ENCODE data around the gene TTC9B. TPM values are rescaled to one million over a fixed set of nuclear protein-coding genes. Genes with fewer than 3 reads are reported as not detected.
"Not testable (repeated sequence)": the region's sequence is repeated elsewhere in the genome, so short reads cannot be mapped to it uniquely, and the experiment has no call there.

TTC9B gene
- total RNA-seq, 2 experiments from 2014 or later = not detected

DNA sequence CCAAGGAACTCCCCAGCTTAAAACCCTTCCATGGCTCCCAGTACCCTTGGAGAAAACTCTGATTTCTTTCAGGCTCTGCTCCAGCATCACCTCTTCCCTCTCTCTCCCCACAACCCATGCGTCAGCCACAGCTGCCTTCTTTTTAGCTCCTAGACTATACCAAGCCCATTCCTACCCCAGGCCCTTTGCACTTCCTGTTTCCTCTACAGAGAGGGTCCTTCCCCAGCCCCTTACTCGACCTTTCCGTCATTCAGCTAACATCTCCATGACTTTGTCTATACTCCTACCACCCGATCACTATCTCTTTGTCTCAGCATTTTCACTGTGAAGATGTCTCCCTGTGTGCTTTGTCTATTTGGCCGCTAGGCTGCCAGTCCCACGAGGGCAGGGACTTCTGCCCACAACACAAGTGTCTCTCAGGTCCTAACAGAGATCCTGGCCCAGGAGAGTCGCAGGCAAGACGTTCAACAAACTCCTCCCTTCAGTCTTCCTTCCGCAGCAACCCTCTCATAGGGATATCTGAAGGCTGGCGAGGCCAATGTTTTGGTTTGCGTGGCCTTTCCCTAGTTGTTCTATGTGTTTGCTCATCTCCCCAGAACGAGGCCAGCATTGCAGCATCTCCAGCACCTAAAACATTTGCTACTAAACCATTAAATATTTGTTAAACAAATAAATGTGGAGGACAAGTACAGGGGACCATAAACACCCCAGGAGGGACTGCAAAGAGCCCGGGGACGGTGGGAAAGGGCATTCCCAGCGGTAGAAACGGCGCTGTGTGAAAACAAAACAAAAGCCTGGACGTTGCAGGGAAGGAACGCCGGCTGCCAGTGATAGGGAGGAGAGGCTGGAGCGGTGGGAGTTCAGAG is 7.5 kb upstream of the TTC9B start:
- peaks cover 2% of the 10 kb centered on the region for H3K36me3 Mint-ChIP-seq (ENCODE audit: low read depth)
- DNase-seq = no peak
- H3K9me3 Mint-ChIP-seq = peaks cover 3% of the 10 kb centered on the region
- peaks cover 47% of the 10 kb centered on the region for H3K27me3 Mint-ChIP-seq
- ChIA-PET POLR2A (no interaction called here), CTCF (interaction anchor here (1.1 kb wide), 1 partner anchor 88 kb away, joined by 3 read pairs; no protein-coding TSS in a partner anchor)
- peaks cover 25% of the 10 kb centered on the region for H3K4me1 Mint-ChIP-seq
- H3K27ac Mint-ChIP-seq = no peak overlapping the region
- no peak overlapping the region for H3K4me3 Mint-ChIP-seq

DNA sequence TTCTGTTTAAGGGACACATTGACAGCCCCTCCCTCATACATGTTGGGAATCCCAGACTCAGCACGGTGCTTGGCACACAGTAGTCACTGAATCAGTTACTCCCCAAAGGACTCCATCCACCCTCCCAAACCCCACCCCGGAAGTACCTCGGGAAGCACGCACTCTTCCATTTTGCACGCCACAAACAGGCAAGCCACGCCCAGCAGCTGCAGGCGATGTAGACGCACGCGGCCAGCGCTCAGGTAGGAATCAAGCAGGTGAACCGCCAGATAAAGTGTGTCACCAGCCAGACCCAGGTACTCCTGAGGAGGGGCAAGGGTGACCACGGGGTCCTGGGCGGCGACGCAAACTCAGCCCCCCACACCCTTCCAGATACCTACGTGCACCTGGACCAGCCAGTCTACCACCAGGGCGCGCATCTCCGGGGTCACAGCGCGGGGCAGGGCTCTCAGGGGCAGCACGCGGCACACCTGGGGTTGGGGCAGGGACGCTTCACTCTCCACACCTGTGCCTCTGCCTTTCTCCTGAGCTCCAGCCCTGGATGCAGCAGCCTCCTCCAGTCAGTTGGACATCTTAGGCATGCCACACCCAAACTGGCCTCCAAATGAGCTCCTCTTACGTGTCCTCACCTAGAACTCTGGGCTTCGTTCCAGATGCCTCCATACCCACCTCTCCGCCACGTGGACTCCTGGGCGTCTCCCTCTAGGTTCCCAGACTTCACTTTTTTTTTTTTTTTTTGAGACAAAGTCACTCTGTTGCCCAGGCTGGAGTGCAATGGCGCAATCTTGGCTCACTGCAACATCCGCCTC is 6.4 kb upstream of the TTC9B start:
- POLR2A ChIA-PET = no interaction called here
- H3K4me3 Mint-ChIP-seq = no peak overlapping the region
- H3K9me3 Mint-ChIP-seq = peaks cover 3% of the 10 kb centered on the region
- peaks cover 56% of the 10 kb centered on the region for H3K27me3 Mint-ChIP-seq
- DNase-seq = no peak
- peaks cover 2% of the 10 kb centered on the region for H3K36me3 Mint-ChIP-seq (ENCODE audit: low read depth)
- no peak overlapping the region for H3K27ac Mint-ChIP-seq
- H3K4me1 Mint-ChIP-seq = peaks cover 23% of the 10 kb centered on the region
- CTCF ChIA-PET = interaction anchor here (1.1 kb wide), 1 partner anchor 89 kb away, joined by 3 read pairs; no protein-coding TSS in a partner anchor

GRCh38 chr19:40223135-40223822 is 5.1 kb upstream of the TTC9B start:
- peaks cover 22% of the 10 kb centered on the region for H3K4me1 Mint-ChIP-seq
- peaks cover 68% of the 10 kb centered on the region for H3K27me3 Mint-ChIP-seq
- ChIA-PET CTCF (interaction anchor here (0.7 kb wide), 1 partner anchor 955 kb away, joined by 4 read pairs; no protein-coding TSS in a partner anchor), POLR2A (no interaction called here)
- H3K9me3 Mint-ChIP-seq = peaks cover 3% of the 10 kb centered on the region
- H3K27ac Mint-ChIP-seq = no peak overlapping the region
- peaks cover 2% of the 10 kb centered on the region for H3K36me3 Mint-ChIP-seq (ENCODE audit: low read depth)
- peak; percentile 53 for DNase-seq
- H3K4me3 Mint-ChIP-seq = no peak overlapping the region

DNA sequence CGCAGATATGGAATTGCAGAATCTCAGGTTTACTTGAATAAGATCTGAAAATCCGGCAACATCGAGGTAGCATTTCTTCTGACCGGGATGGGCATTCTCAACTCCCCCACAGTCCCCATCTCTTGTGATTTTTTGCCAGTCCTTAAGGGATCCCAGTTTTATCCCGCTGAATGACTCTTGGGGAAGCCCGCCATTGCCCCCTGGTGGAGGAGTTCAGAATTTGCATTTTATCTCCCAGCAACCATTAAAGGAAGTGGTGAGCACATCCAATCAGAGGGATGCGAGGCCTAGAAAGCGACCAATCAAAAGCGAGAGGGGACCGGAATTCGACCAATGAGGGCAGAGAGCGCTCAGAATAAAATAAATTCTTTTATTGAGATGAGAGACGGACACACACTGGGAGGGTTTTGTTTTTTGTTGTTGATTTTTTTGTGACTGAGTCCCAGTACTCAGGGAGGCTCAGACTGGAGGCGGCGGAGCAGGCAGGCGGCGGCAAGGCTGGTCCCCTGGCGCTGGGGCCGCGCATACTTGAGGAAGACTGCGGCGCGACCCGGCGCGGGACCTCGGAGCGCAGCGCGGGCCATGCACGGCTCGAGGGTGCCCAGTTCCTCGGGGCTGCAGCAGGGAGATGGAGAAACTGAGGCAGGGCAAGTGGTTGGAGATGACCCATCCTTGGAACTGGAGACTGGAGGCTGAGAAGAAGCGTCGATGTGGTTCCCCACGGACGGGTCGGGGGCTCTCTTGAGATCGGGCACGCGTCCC is 3.9 kb upstream of the TTC9B start:
- Mint-ChIP-seq H3K36me3 (ENCODE audit: low read depth) (peaks cover 2% of the 10 kb centered on the region), H3K4me1 (peaks cover 22% of the 10 kb centered on the region), H3K27ac (no peak overlapping the region), H3K4me3 (peak overlapping the region; percentile 1), H3K27me3 (peaks cover 61% of the 10 kb centered on the region), H3K9me3 (peaks cover 3% of the 10 kb centered on the region)
- CTCF ChIA-PET = interaction anchor here (0.5 to 1.5 kb wide), 2 partner anchors 10 to 207 kb away, joined by 3 to 4 read pairs; no protein-coding TSS in a partner anchor
- POLR2A ChIA-PET = no interaction called here
- DNase-seq = peak; percentile 84

- Mint-ChIP-seq H3K36me3 (ENCODE audit: low read depth) (peaks cover 2% of the 10 kb centered on the region), H3K9me3 (peaks cover 3% of the 10 kb centered on the region), H3K4me3 (no peak overlapping the region), H3K27me3 (peaks cover 62% of the 10 kb centered on the region), H3K27ac (no peak overlapping the region), H3K4me1 (peaks cover 19% of the 10 kb centered on the region)
- CTCF ChIA-PET = interaction anchor here (1.5 kb wide), 1 partner anchor 11 kb away, joined by 3 read pairs; no protein-coding TSS in a partner anchor
- DNase-seq = no peak
- POLR2A ChIA-PET = no interaction called here
Observed at GRCh38 chr19:40220674-40221073, 2.5 kb upstream of the TTC9B start.

DNA sequence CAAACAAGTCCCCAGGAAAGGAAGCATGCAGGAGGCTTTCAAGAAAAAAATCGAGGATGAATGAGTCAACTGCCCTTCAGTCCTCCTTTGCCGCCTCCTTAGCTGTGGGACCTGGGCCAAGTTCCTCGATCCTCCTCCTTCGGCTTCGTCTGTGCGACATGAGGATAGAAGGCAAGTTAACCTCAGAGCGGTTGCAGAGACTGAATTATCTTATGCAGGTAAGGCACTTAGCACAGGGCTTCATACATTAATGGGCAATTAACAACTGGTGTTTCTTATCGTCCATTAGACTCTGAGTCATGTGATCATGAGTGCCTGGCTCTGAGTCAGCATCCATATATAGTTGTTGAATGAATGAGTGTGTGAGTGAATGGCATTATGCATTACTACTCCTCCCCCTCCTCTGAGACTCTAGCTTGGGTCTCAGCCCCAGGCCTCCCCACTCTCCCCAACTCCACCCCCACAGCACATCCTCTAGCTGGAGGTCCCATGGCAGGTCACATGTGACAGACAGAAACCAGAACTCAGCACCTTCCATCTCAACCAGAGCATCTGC is 1.6 kb upstream of the TTC9B start:
- POLR2A ChIA-PET = no interaction called here
- DNase-seq = no peak
- Mint-ChIP-seq H3K4me1 (peaks cover 15% of the 10 kb centered on the region), H3K36me3 (ENCODE audit: low read depth) (peaks cover 2% of the 10 kb centered on the region), H3K27ac (no peak overlapping the region), H3K4me3 (no peak overlapping the region), H3K27me3 (peaks cover 54% of the 10 kb centered on the region), H3K9me3 (peaks cover 3% of the 10 kb centered on the region)
- CTCF ChIA-PET = interaction anchor here (0.6 kb wide), 1 partner anchor 331 kb away, joined by 3 read pairs; no protein-coding TSS in a partner anchor

GRCh38 chr19:40219029-40219428 is 845 bp upstream of the TTC9B start:
- H3K36me3 Mint-ChIP-seq (ENCODE audit: low read depth); DNase-seq; H3K27ac Mint-ChIP-seq; H3K9me3 Mint-ChIP-seq; H3K4me3 Mint-ChIP-seq; POLR2A ChIA-PET: not testable (repeated sequence)
- CTCF ChIA-PET = interaction anchor here (0.6 kb wide), 1 partner anchor 332 kb away, joined by 3 read pairs; no protein-coding TSS in a partner anchor
- H3K27me3 Mint-ChIP-seq = peaks cover 48% of the 10 kb centered on the region
- peaks cover 15% of the 10 kb centered on the region for H3K4me1 Mint-ChIP-seq

- peaks cover 3% of the 10 kb centered on the region for H3K9me3 Mint-ChIP-seq
- ChIA-PET POLR2A (no interaction called here), CTCF (interaction anchor here (0.6 to 1.2 kb wide), 4 partner anchors 12 to 248 kb away, joined by 3 to 5 read pairs (median 4); partner anchors contain the start of gene BLVRB)
- peaks cover 11% of the 10 kb centered on the region for H3K4me1 Mint-ChIP-seq
- peaks cover 45% of the 10 kb centered on the region for H3K27me3 Mint-ChIP-seq
- no peak overlapping the region for H3K4me3 Mint-ChIP-seq
- H3K36me3 Mint-ChIP-seq (ENCODE audit: low read depth) = peaks cover 2% of the 10 kb centered on the region
- peak overlapping the region; percentile 25 for H3K27ac Mint-ChIP-seq
- DNase-seq = no peak
Observed at GRCh38 chr19:40217027-40217810, 965 bp downstream of the TTC9B start.

GRCh38 chr19:40216777-40217026 is 1.5 kb downstream of the TTC9B start:
- no peak for DNase-seq
- H3K4me1 Mint-ChIP-seq = peaks cover 7% of the 10 kb centered on the region
- peaks cover 41% of the 10 kb centered on the region for H3K27me3 Mint-ChIP-seq
- CTCF ChIA-PET = no interaction called here
- no peak overlapping the region for H3K4me3 Mint-ChIP-seq
- peak overlapping the region; percentile 25 for H3K27ac Mint-ChIP-seq
- no peaks in the 10 kb centered on the region for H3K36me3 Mint-ChIP-seq (ENCODE audit: low read depth)
- POLR2A ChIA-PET = no interaction called here
- H3K9me3 Mint-ChIP-seq = no peaks in the 10 kb centered on the region

GRCh38 chr19:40216013-40216776 is 2.0 kb downstream of the TTC9B start:
- H3K9me3 Mint-ChIP-seq = no peaks in the 10 kb centered on the region
- H3K4me1 Mint-ChIP-seq = peaks cover 7% of the 10 kb centered on the region
- ChIA-PET CTCF (interaction anchor here (0.5 kb wide), 1 partner anchor 1109 kb away, joined by 4 read pairs; no protein-coding TSS in a partner anchor), POLR2A (no interaction called here)
- H3K36me3 Mint-ChIP-seq (ENCODE audit: low read depth) = no peaks in the 10 kb centered on the region
- no peak overlapping the region for H3K27ac Mint-ChIP-seq
- peaks cover 38% of the 10 kb centered on the region for H3K27me3 Mint-ChIP-seq
- H3K4me3 Mint-ChIP-seq = no peak overlapping the region
- DNase-seq = no peak

DNA sequence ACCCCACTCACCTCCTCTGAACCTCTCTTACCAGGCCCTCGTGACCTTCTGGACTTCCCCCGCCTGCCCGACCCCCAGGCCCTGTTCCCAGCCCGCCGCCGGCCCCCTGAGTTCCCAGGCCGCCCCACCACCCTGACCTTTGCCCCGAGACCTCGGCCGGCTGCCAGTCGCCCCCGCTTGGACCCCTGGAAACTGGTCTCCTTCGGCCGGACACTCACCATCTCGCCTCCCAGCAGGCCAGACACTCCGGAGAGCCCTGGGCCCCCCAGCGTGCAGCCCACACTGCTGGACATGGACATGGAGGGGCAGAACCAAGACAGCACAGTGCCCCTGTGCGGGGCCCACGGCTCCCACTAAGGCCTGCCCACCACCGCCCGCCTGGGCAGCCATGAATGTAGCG is 3.2 kb downstream of the TTC9B start:
- no peak for DNase-seq
- no peak overlapping the region for H3K4me3 Mint-ChIP-seq
- ChIA-PET CTCF (no interaction called here), POLR2A (no interaction called here)
- H3K36me3 Mint-ChIP-seq (ENCODE audit: low read depth) = no peaks in the 10 kb centered on the region
- H3K27me3 Mint-ChIP-seq = peaks cover 32% of the 10 kb centered on the region
- H3K27ac Mint-ChIP-seq = no peak overlapping the region
- peaks cover 7% of the 10 kb centered on the region for H3K4me1 Mint-ChIP-seq
- no peaks in the 10 kb centered on the region for H3K9me3 Mint-ChIP-seq

All from activated CD4-positive, alpha-beta T cell treated with anti-CD3 and anti-CD28 coated beads, Interleukin-2, amount 10 ng/mL, durations not matched to agents 7 days and 5 days (primary cell).